Subcutaneous adipose tissue (tissue), 4 donors: ENCODE measurements around the gene MFSD8. TPM values are rescaled to one million over a fixed set of nuclear protein-coding genes. Genes with fewer than 3 reads are reported as not detected.

Experiments
- CTCF ChIP-seq: fragments of 450-650 bp; IDR thresholded peaks from one replicate; pipeline ENCODE4 v1.5.1; 2016; ENCODE audit warnings: low read depth, mild to moderate bottlenecking, control low read depth, antibody characterized with exemption, moderate library complexity
- total RNA-seq, 4 donors: library from RNA; depleted of rRNA; stranded (reverse); fragments of >200 nt; gene quantifications; one replicate each; pipeline ENCODE4 v1.1.0, GENCODE V29; 2016

Gene MFSD8
- total RNA-seq = 10 to 100 TPM; 22.2 to 28.7 (median 25.6) TPM

GRCh38 chr4:127965062-127965802 is at the start of gene MFSD8, which contains the start of gene ABHD18:
Gene MFSD8, minus strand, starts transcription at chr4:127965173. Its CDS starts 40 bp downstream, at chr4:127965133.
Gene ABHD18, plus strand, starts transcription at chr4:127965406. Its CDS starts 17,550 bp downstream, at chr4:127982956.
- no peak for TF ChIP-seq CTCF

DNA sequence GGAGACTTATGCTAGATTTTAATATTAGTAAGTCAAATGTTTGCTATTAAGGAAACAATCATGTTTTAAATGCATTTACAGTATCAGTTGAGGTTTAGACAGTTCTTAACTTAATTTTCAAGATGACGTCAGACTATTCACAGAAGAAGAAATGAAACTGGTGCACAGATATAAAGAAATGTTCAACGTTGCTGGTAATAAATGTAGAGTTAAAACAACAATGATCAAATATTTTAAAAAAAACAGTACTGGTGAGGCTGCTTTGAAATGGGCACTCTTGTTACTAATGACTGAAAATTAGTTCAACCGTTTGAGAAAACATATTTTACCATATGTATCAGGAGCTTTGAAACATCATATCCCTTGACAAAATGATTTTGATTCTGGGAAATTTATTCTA is 44.5 kb upstream of the MFSD8 start:
- no peak for TF ChIP-seq CTCF

- TF ChIP-seq CTCF = no peak
Observed at GRCh38 chr4:128006592-128006991, 41.6 kb upstream of the MFSD8 start.

- TF ChIP-seq CTCF = no peak
Observed at GRCh38 chr4:127997534-127998388, 32.8 kb upstream of the MFSD8 start.

DNA sequence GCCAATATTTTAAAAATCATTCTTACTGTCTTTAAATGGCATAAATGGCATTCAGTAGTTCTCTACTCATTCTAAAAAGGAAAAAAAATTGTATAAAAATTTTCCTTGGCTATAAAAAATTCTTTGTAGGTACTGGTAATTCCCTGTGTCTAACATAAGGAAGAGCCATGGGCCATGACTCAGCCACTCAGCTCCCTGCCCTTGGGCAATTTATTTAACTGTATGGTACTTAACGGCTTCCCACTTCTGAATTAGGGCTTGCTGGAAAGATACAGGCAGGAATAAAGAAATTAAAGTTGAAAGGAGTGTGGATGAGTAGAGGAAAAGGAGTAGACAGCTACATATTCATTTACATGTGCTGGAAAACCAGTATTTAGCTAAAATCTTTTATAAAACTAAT is 30.8 kb upstream of the MFSD8 start:
- TF ChIP-seq CTCF = no peak

DNA sequence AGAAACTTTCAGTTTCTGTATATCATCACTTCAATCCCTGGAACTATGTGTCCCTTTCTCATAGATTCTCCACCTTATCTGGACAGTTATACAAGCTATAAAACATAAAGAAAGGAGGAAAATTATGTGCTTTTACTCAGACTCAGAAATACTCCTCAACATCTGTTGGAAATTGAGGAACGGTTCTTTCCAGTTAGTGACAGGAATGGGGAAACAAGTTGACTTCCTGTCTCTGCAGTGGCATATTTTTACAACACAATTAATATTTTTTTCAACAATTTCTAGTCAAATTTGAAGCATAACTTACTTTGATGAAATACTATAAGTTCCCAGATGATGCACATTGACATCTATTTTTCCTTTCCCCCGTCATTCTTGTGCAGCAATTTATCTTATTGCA is 28.2 kb upstream of the MFSD8 start:
- TF ChIP-seq CTCF = no peak

- TF ChIP-seq CTCF = no peak
Observed at GRCh38 chr4:127988638-127989037, 23.7 kb upstream of the MFSD8 start.
